RWPE1 (cell line): ENCODE results near the gene STK16.
A peak's percentile ranks its signal among the peaks of the same experiment; 100 is the strongest.

ENCODE experiments used
- CTCF ChIA-PET: fragments of 350-600 bp; sonication (Branson Sonifier 250); formaldehyde crosslinking; extraction: SDS; loops from one replicate; lab custom pipeline; 2021; lab: Yijun Ruan, JAX
- POLR2A ChIA-PET: fragments of 400-600 bp; formaldehyde crosslinking; extraction: SDS; loops from one replicate; lab custom pipeline; 2020; ENCODE audit warnings: antibody characterized with exemption; ENCODE audit not compliant: low non-redundant PET; lab: Yijun Ruan, JAX
- DNase-seq: peaks from one replicate; pipeline ENCODE4 v3.0.0; 2012; ENCODE audit warnings: low spot score
- H3K27ac ChIP-seq: fragments of 450-650 bp; 2 replicates; pipeline ENCODE4 v1.5.1; 2017
- CTCF ChIP-seq: fragments of 450-650 bp; conservative IDR thresholded peaks from 2 replicates; pipeline ENCODE4 v1.5.1; 2017; ENCODE audit warnings: low read depth, mild to moderate bottlenecking

The STK16 gene

DNA sequence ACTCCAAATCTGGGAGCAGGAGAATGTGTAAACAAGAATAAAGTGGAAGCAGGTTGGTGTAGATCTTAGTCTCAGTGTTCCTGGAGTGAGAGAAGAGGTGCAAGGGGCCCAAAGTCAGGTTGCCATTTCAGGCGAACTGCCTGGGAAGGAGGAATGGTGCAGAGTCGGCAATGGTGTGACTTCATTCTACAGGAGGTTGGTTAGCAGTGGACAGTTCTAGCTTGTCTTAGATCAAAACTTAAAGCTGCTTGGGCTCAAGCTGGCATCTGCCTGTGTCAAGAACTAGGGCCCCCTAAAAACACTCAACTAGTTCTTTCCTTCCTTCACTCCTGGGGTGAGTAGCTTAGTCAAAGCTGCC, 3.5 kb downstream of the STK16 start:
- TF ChIP-seq CTCF = no peak
- peak overlapping the region; percentile 98 for H3K27ac ChIP-seq
- DNase-seq = no peak
- ChIA-PET POLR2A (interaction anchor here (0.6 to 2.1 kb wide), 6 partner anchors 19 to 67 kb away, joined by 3 to 14 read pairs (median 6); partner anchors contain the start of genes ANKZF1, ATG9A and DNAJB2), CTCF (interaction anchor here (0.8 to 2.7 kb wide), 5 partner anchors 19 to 50 kb away, joined by 3 to 22 read pairs (median 5); partner anchors contain the start of genes ANKZF1 and DNAJB2)

DNA sequence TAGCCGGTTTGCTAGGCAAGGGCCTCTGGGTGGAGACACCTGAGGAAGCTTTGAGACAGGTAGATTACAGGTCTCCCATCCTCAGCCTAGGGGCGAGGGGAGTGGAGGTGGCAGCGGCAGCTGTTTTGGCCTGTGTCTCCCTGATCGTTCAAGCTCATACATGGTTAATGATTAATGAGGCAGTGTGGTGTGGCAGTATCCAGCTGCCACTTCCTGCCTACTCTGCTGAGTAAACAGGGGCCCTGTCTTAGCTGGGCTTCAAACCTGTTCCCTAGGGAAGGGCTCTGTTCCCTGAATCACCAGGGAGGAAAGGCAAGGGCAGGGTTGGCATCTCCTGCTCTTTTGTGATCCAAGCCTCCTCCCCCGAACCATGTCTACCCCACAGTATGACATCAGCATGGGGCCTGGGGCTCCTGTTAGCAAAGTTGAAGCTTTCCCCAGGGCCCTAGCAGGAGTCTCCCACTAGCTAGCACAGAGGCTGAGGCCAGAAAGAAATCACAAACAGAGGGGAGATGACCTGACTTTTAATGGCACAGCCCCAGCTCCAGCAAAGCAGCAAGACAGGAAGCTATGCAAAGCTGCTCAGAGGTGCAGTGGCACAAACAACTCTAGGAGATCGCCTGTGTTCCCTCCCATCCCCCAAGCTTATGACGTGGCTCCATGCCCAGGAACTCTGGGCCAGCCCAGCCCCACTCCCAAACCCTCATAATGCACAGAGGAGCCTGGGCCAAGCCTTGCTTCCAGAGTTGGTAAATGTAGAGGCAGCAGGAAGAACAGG, 4.1 kb downstream of the STK16 start:
- H3K27ac ChIP-seq = peak overlapping the region; percentile 98
- TF ChIP-seq CTCF = no peak
- ChIA-PET CTCF (interaction anchor here (0.8 to 2.7 kb wide), 5 partner anchors 19 to 50 kb away, joined by 3 to 22 read pairs (median 5); partner anchors contain the start of genes ANKZF1 and DNAJB2), POLR2A (interaction anchor here (0.6 to 2.1 kb wide), 8 partner anchors 20 to 355 kb away, joined by 3 to 14 read pairs (median 4); partner anchors contain the start of genes ANKZF1, ATG9A and DNAJB2)
- DNase-seq = peak; percentile 81

DNA sequence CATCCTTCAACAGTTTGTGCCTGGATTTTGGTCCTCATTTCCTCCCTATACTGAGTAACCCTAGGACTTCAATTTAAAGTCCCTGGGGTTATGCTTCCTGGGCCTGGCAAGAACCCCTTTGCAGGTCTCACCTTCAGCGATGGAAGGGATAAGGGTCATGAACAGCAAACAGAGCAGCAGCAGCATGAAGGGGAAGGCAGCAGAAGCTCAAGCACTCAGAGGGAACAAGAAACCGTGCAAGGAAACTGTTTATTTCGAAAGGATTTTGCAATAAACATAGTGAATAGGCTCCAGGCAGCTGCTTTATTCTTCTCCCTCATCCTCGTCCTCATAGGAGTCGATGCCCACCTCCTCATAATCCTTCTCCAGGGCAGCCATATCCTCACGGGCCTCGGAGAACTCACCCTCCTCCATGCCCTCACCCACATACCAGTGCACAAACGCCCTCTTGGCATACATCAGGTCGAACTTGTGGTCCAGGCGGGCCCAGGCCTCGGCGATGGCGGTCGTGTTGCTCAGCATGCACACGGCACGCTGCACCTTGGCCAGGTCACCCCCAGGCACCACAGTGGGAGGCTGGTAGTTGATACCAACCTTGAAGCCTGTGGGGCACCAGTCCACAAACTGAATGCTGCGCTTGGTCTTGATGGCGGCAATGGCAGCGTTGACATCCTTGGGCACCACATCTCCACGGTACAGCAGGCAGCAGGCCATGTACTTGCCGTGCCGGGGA, 4.9 kb downstream of the STK16 start:
- CTCF ChIA-PET = interaction anchor here (0.6 to 2.7 kb wide), 3 partner anchors 28 to 49 kb away, joined by 3 to 22 read pairs (median 5); partner anchors contain the start of gene DNAJB2
- DNase-seq = no peak
- TF ChIP-seq CTCF = no peak
- POLR2A ChIA-PET = interaction anchor here (0.6 to 4.9 kb wide), 6 partner anchors 23 to 356 kb away, joined by 3 to 35 read pairs (median 8); partner anchors contain the start of gene DNAJB2
- peak overlapping the region; percentile 98 for H3K27ac ChIP-seq

GRCh38 chr2:219251656-219252055, 6.4 kb downstream of the STK16 start:
- TF ChIP-seq CTCF = no peak
- no peak for DNase-seq
- ChIA-PET CTCF (interaction anchor here (1.4 to 2.5 kb wide), 3 partner anchors 27 to 46 kb away, joined by 7 to 22 read pairs (median 19); partner anchors contain the start of gene DNAJB2), POLR2A (interaction anchor here (0.8 to 4.9 kb wide), 4 partner anchors 22 to 136 kb away, joined by 3 to 35 read pairs (median 4); partner anchors contain the start of gene DNAJB2)
- peak overlapping the region; percentile 98 for H3K27ac ChIP-seq

DNA sequence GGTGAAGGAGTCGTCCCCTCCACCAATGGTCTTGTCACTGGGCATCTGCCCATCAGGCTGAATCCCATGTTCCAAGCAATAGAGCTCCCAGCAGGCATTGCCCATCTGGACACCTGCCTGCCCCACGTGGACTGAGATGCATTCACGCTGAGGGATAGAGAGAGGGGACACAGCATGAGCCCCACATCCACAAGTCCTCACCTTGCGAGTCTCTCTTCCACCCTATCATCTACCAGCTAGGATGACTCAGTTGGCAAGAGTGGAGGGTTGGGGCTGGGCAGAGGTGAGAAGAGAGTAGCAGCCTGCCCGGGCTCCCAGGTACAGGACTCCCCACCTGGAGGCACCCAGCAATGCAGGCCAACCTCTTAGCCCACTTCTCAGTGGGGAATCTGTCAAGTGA, 6.8 kb downstream of the STK16 start:
- DNase-seq = peak; percentile 45
- POLR2A ChIA-PET = interaction anchor here (0.6 to 4.9 kb wide), 6 partner anchors 21 to 319 kb away, joined by 3 to 35 read pairs (median 6); partner anchors contain the start of genes DNAJB2 and OBSL1
- CTCF ChIA-PET = interaction anchor here (1.4 to 2.5 kb wide), 3 partner anchors 26 to 46 kb away, joined by 7 to 22 read pairs (median 19); partner anchors contain the start of gene DNAJB2
- H3K27ac ChIP-seq = peak overlapping the region; percentile 98
- TF ChIP-seq CTCF = no peak

GRCh38 chr2:219252570-219252899, 7.3 kb downstream of the STK16 start:
- POLR2A ChIA-PET = interaction anchor here (0.6 to 4.9 kb wide), 11 partner anchors 8 to 319 kb away, joined by 3 to 35 read pairs (median 4); partner anchors contain the start of genes DNAJB2 and OBSL1
- CTCF ChIA-PET = interaction anchor here (0.6 to 2.5 kb wide), 4 partner anchors 26 to 45 kb away, joined by 3 to 22 read pairs (median 13); partner anchors contain the start of gene DNAJB2
- peak overlapping the region; percentile 98 for H3K27ac ChIP-seq
- no peak for TF ChIP-seq CTCF
- peak; percentile 17 for DNase-seq
